Measurements from ENCODE around the gene MAGI3.
"Not testable (repeated sequence)": the region's sequence is repeated elsewhere in the genome, so short reads cannot be mapped to it uniquely, and the experiment has no call there.

The MAGI3 gene

DNA sequence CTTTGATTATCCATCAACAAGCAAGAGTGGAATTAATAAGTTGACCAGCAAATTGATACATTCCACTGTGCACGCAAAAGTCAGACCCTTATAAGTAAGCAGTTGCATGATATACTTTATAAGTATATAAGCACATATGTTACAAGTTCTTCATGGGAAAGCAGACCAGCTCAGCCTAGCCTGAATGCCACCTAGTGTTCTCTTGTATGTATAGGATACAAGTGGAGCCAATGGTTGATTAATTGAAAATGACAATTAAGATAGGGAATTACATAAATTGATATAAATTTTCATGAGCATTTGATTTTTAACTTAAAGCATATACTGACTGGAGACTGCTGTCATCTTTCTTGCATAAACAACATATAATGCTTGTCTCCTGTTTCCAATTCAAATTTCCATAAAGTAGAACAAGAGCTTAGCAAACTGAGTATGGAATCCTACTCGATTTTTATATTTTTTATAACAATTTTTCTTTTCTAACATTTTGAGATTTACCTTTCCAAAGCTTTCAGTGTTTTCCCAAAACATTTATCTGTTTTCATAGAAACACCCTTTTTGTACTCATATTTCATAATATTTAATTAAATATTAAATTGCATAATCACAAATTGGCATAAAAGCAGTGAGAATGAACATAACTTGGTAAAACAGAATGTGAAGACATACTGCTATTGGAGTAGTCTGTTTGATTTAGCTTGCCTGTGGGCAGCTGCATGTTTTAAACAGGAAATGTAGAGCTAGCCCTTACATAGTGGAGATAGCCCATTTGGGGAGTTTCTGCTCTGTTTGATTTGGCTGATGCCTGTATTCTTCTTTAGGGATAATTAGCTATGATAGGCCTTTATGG lies 62.8 kb downstream of the MAGI3 start:
- peak; percentile 39 to 47 for DNase-seq

DNA sequence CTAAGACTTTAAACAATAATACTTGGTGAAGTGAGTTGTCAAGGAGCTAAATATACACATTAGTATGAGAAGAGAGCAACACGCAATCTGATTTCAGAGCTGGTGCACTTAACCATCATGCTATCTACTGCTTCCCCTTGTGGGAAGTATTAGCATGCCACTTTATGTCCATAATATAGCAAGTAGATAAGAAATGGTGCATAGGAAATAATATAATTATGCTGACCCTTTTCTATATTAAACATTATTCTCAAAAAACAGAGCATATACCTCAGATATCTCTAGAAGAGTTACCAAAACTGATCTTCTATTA lies 63.4 kb downstream of the MAGI3 start:
- no peak for DNase-seq

DNA sequence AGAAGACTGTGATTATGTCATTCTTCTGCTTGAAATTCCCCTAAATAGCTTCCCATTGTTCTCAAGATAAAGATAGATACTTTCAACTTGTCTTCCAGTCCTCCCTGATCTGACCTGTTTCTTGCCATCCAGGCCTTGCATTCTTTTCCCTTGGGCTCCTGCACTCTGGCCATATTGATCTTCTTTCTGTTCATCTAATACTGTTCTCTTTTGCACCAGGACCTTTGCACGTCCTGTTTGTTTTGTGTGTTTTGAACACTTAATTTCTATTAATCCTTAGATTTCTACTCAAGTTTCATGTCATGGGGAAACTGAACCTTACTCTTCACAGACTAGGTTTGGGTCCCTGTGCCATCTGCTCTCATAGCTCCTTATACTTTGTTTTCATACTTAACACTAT lies 65.1 kb downstream of the MAGI3 start:
- no peak for DNase-seq

DNA sequence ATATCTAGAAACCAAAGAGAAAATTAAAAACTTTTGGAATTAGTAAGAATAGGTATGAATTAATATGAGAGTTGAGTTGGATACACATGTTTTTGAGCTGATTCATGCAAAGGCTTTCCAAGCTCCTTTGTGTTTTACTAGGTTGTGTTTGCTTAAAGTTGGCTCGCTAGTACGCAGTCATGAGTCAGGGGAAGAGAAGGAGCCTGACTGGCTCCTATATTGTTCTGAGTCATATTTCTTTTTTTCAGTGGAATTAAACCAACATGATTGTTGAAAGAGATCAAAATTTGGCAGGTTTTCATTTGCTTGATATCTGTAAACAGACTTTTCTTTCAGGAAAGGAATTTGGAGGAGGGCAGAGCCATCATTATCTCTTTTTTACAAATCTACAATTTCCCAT lies 66.7 kb downstream of the MAGI3 start:
- no peak for DNase-seq

DNA sequence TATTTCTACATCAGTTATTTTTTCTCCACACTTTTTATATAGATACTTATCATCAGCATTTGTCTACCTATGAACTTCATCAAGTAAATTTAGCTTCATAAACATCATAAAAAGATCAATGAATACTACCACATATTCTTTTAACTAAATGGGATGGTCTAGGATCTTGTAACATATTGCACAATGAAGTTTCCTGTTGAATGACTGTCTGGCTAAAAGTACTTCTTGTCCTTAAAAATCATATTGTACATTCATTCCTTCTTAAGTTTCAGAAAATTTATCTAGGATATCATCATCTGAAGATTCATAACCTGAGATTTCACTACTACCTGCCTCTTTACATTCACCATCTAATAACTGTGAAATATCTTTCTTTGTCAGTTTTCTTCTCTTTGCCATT lies 69.0 kb downstream of the MAGI3 start:
- DNase-seq = no peak

DNA sequence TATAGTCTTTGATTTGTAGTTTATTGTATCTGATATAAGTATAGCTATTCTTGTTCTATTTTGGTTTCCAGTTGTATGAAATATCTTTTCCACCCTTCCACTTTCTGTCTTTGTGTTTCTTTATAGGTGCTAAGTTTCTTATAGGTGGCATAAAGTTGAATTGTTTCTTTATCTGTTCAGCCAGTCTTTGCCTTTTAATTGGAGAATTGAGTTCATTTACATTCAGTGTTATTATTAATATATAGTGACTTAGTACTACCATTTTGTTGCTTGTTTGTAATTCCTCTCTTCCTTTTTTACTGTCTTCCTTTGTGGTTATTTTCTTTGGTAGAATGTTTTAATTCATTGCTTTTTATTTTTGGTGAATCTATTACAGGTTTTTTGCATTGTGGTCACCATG lies 77.7 kb downstream of the MAGI3 start:
- DNase-seq = no peak

DNA sequence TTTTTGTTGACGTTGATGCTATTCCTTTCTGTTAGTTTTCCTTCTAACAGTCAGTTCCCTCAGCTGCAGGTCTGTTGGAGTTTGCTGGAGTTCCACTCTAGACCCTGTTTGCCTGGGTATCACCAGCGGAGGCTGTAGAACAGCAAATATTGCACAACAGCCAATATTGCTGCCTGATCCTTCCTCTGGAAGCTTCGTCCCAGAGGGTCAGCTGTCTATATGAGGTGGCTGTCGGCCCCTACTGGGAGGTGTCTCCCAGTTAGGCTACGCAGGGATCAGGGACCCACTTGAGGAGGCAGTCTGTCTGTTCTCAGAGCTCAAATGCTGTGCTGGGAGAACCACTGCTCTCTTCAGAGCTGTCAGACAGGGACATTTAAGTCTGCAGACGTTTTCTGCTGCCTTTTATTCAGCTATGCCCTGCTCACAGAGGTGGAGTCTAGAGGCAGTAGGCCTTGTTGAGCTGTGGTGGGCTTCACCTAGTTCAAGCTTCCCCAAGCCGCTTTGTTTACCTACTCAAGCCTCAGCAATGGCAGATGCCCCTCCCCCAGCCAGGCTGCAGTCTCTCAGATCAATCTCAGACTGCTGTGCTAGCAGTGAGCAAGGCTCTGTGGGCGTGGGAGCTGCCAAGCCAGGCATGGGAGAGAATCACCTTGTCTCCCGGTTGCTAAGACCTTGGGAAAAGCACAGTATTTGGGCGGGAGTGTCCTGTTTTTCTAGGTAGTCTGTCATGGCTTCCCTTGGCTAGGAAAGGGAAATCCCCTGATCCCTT lies 88.3 kb downstream of the MAGI3 start:
- DNase-seq = not testable (repeated sequence)

DNA sequence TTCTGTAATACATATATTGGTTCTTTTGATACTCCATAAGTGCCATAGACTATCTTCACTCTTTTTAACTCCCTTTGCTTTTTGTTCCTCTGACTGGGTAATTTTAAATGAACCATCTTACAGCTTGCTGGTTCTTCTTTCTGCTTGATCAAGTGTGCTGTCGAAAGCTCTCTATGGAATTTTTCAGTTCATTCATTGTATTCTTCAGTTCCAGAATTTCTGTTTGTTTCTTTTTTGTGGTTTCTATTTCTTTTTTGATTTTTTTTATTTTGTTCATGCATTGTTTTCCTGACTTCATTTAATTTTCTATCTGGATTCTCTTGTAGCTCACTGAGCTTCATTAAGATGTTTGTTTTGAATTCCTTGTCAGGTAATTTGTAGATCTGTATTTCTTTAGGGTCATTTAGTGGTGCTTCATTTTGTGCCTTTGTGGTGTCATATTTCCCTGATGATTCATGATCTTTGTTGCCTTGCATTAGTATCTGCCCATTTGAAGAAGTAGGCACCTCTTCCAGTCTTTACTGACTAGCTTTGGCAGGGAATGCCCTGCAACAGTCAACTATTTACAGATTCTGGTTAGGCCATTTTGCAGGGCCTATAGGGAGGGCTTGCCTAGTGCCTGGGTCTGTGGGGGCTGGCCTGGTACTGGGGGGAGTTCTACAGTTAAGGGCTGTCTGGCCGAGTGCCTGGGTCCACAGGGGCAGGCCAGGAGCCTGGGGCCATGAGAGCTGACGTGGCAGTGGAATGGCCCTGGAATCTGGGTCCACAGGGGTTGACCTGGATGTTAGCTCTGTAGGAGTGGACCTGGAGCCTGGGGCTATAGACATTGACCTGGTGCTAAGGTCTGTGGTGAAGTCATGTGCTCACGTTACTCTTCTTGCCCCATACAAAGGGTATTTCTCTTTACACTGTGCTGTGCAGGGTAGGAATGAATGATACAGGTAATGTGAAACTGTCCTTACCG lies 89.7 kb downstream of the MAGI3 start:
- DNase-seq = no peak

DNA sequence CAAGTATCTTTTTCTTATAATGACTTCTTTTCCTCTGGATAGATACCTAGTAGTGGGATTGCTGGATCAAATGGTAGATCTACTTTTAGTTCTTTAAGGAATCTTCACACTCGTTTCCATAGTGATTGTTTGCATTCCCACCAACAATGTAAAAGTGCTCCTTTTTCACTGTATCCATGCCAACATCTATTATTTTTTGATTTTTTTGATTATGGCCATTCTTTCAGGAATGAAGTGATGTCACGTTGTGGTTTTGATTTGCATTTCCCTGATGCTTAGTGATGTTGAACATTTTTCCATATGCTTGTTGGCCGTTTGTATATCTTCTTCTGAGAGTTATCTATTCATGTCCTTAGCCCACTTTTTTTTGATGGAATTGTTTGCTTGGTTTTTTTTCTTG lies 94.8 kb downstream of the MAGI3 start:
- not testable (repeated sequence) for DNase-seq

DNA sequence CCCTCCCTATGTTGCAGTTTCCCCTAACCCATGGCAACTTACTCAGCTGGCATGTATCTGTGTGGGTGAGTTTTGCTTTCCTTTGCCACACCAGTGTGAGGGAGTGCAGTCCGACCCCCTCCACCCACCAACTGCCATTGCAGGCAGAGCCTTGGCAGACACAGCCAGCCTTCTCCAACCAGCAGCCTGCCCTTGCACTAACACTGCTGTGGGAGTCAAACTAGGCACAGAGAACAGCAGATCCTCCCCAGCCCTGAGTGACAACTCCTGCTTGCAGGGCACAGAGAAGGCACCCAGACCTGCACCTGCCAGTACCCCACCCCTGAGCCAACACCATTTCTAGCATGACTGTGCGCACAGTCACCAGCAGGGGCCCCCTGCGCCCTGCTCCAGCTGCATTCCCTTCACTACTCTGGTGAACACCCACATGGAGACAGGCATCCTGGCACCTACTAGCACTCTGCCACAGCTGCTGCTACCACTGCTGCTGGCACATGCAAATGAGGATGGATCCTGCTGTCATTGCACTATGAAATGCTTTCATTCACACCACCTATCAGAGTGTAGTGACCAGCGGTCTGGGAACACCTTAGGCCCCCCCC lies 98.4 kb downstream of the MAGI3 start:
- no peak for DNase-seq

DNA sequence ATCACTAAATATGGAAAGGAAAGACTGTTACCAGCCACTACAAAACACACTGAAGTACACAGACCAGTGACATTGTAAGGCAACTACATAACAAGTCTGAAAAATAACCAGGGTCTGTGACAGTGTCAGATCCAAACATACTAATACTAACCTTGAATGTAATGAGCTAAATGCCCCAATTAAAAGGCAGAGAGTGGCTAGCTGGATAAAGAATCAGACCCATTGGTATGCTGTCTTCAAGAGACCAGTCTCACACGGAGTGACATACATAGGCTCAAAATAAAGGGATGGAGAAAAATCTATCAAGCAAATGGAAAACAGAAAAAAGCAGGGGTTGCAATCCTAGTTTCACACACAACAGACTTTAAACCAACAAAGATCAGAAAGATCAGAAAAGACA lies 100.1 kb downstream of the MAGI3 start:
- no peak for DNase-seq

DNA sequence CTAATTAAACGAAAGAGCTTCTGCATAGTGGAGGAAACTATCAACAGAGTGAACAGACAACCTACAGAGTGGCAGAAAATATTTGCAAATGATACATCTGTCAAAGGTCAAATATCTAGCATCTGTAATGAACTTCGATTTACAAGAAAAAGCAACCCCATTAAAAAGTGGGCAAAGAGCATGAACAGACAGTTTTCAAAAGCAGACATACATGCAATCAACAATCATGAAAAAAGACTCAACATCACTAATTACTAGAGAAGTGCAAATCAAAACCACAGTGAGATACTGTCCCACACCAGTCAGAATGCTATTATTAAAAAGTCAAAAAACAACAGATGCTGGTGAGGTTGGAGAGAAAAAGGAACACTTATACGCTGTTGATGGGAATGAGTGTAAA lies 103.2 kb downstream of the MAGI3 start:
- DNase-seq = no peak

DNA sequence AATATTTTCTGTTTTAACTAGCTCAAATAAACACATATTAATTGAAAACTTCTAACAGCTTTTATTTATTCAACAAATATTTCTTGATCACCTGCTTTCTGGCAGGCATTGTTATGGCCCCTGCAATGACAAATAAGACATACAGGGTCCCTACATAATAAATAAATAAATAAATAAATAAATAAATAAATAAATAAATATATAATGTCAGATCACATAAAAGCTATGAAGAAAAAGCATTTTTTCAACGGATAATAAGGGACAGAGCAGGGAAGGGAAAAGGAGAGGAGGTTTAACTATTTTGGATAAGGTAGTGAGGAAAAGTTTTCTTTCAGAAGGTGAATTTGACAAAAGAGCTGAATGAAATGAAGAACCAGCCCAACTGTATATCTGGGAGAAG lies 115.0 kb downstream of the MAGI3 start:
- no peak for DNase-seq

DNA sequence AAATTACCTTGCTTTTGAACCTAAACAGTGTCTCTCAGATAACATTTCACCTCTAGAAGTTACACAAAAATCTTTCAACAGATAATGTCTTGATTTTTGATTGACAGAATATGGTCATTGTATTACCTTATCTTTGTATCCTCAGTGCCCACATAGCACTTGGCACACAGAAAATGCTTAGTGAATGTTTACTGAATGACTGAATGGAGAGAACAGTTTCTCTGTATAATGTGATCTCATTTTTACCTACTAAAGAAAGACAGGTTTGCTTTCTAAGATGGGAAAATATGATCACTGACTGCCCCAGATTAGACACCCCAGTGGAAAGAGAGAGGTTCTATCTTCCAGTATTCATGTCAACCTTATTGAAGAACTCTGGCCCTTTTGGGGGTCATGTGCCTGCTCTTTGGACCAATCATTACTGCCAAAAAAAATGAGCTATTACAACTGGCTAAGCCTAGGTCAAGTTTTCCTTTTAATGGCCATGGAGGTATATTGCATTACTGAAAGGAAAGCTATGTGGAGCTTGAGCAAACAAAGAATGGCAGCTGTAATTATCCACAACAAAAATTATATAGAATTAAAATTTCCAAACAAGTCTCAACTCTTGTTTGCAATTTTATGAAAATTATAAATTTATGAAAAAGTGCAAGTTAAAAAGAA lies 117.4 kb downstream of the MAGI3 start:
- no peak for DNase-seq

DNA sequence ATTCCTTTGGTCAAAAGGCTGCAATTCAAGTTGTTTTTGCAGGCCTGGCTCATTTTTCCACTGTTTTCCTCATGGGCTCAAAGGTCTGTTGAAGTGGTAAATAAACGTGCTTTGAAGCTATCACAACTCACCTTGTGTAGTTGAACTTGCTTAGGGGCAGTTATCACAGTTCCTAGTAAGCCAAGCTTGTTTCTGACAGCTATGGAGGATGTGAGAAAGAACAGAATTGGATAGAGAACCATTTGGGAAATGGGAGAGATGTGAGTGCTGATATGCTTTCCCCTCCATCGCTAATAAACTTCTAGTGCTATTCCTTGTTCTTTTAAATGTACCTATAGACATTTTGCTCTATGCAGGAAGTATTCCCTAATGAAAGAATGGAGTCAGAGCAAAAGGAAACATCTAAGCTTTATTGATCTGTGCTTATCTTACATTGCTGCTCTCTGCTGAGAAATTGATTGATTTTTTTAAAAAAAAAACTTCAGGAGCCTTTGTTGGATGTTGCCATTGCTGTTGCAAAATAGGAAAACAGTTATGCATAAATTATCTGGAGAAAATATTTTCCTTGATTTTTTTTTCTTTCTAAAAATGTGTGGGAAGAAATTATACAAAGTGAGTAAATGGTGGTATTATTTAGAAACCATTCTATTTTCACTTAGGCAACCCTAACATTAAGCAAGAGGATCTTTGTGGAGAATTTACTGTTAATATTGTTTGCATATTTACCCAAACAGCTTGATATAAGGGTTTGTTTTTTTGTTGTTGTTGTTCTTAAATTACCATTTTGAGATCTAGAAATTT lies 118.2 kb downstream of the MAGI3 start:
- DNase-seq = no peak

DNA sequence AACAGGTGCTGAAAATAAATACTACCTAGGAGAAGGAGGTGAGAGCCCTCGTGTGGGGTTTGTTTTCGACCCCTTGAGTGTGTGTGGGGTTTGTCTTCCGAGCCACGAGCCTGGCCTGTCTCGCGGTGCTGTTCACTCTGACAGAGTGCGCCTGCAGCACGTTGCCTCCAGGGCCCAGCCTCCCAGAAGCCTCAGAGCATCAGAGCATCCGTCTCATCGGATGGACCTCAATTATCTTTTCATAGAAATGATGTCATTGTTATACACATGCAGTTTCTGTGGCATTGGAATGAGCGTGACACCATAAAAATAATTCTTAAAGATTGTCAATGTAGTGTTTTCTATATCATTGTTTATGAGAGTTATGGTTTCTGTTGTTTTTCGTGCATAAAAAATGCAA lies 119.5 kb downstream of the MAGI3 start:
- DNase-seq = not testable (repeated sequence)

DNA sequence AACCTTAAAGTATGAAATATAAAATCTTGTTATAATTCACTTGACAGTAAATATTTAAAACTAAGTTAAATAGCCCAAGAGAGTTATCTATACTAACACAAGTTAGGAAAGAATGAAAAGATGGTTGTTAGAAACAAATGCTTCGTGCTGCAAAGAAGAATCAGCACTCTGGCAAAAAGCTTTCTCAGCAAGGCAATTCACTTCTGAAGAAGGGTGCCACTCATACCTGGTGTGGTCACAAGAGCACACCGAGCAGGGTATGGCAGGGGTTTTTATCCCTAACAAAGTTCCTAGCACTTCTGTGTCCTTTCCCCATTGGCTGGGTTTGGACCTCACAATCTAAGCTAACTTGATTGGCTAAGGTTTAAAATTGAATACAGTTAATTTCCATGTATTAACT lies 121.0 kb downstream of the MAGI3 start:
- DNase-seq = no peak

DNA sequence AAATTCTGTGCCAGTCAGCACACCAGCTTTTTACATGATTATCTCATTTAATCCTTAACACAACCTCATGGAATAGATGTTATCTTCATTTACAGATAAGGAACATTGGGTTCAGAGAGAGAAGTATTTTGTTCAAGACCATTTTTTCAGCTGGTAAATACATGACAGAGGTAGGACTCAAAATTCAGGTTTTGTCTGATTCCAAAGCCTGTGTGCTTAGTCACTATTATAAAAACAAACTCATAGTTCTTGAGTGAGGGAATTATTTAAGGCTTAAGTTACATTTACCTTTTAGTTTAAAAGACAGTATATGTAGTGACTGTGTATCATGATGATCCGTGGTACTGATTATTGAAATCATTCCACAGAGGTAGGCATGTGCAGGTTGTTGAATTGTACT lies 125.2 kb downstream of the MAGI3 start:
- no peak for DNase-seq

DNA sequence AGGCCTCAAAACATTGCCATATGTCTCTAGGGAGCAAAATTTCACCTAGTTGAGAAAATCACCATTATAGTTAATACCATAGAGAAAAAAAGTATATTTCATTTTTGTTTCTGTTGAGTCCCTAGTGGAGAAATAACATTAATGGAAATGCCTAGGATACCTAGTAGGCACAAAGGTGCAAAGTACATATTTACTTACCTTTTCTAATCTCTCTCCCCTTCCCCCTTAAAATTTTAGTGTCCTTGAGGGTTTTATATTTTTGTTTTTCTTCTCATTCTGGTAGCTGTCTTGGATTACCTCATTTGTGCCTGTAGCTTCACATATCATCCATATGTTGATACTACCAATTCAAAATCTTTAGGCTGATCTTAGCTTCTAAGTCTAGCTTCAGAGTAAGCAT lies 127.0 kb downstream of the MAGI3 start:
- DNase-seq = no peak

DNA sequence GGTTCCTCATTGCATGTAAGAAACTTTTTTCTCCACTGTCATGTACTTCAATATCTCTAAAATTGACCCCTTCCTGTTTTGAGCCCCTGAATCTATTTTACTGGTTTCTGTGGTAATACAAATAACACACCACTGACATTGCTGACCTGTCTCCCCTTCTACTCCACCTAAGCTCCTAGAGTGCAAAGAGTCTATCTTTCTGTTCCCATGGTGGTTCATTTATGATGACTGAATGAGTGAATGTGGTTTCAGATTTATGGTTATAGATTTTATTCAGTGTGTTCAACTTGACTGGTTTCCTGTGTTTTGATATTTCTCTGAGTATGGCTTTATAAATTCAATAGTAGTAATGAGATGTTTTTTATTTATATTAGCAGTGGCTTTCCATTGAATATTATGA lies 127.7 kb downstream of the MAGI3 start:
- no peak for DNase-seq

DNA sequence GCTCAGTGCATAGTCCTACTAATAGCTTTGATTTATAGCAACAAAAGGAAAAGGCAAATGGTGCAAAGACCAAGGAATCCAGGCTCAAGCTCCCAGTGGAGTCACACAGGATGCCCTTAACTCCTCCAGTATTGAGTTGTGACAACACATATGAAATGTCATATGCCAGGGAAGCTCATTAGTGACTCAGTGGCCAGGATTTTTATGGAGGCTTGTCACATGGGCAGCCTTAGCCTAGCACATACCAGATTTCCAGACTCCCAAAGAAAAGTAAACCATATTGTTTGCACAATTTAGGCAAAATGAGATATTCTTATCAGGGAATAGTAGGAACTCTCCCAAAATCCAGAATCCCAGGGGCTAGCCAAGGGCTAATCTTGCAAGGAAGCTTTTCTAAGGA lies 129.2 kb downstream of the MAGI3 start:
- no peak for DNase-seq

DNA sequence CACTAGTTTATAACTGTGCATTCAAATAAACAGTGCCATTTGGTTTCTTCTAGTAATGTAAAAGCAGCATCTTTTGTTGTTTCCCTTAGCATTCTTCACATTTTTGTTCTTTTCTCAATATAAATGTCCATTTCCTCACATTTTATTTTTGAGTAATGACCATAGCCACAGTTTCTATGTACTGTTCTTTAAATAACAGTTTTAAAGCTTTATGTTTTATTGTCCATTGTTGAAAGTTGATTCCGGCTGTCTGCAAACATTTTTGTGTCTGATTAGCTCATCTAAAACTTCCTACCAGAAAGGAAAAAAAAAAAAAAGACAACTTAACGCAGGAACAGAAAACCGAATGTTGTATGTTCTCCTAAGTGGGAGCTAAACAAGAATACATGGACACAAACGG lies 139.7 kb downstream of the MAGI3 start:
- no peak for DNase-seq

Measured in AML-193 (cell line).